Fibroblast of pulmonary artery (primary cell): ENCODE measurements around the gene DAG1.
A peak's percentile ranks its signal among the peaks of the same experiment; 100 is the strongest.
"Not testable (repeated sequence)": the region's sequence is repeated elsewhere in the genome, so short reads cannot be mapped to it uniquely, and the experiment has no call there.

Experiments
- DNase-seq: peaks from one replicate; pipeline ENCODE4 v3.0.0-alpha.2; 2010; ENCODE audit warnings: low read depth
- H3K4me3 ChIP-seq: replicated peaks from 2 replicates; pipeline ENCODE4 v1.5.1; 2011; ENCODE audit warnings: low read depth, mild to moderate bottlenecking, control low read depth, low read length, moderate library complexity
- TF ChIP-seq, protein P1 (sequence below): IDR thresholded peaks from 2 replicates; pipeline ENCODE4 v1.5.1; 2011; ENCODE audit warnings: mild to moderate bottlenecking, control low read depth, low read length, inconsistent platforms; ENCODE audit errors: missing control alignments

Gene DAG1

DNA sequence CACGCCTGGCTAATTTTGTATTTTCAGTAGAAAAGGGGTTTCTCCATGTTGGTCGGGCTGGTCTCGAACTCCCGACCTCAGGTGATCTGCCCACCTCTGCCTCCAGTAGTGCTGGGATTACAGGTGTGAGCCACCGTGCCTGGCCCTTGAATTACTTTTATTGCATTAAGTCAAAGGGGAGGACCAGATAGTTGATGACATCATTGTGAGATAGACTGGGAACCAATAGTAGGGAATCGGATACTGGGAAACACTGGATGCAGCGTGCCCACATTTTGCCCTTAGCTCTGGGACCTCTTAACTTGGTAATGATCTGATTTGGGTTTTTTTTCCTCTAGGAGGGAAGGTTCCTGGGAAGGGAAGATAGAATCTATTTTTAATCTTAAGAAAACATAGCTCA, 19.2 kb downstream of the DAG1 start:
- no peak for DNase-seq
- TF ChIP-seq, protein P1, sequence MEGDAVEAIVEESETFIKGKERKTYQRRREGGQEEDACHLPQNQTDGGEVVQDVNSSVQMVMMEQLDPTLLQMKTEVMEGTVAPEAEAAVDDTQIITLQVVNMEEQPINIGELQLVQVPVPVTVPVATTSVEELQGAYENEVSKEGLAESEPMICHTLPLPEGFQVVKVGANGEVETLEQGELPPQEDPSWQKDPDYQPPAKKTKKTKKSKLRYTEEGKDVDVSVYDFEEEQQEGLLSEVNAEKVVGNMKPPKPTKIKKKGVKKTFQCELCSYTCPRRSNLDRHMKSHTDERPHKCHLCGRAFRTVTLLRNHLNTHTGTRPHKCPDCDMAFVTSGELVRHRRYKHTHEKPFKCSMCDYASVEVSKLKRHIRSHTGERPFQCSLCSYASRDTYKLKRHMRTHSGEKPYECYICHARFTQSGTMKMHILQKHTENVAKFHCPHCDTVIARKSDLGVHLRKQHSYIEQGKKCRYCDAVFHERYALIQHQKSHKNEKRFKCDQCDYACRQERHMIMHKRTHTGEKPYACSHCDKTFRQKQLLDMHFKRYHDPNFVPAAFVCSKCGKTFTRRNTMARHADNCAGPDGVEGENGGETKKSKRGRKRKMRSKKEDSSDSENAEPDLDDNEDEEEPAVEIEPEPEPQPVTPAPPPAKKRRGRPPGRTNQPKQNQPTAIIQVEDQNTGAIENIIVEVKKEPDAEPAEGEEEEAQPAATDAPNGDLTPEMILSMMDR: no peak
- no peak overlapping the region for H3K4me3 ChIP-seq

DNA sequence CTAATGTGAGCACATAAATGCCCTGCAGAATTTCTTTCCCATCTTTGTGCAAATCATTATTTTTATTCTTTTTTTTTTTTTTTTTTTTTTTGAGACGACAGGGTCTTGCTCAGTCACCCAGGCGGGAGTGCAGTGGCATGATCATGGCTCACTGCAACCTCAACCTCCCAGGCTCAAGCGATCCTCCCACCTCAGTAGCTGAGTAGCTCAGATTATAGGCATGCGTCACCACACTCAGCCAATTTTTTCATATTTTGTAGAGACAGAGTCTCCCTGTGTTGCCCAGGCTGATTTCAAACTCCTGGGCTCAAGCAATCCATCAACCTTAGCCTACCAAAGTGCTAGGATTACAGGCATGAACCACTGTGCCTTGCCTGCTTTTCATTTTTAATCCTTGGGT, 22.9 kb downstream of the DAG1 start:
- no peak for DNase-seq
- TF ChIP-seq, protein P1: no peak
- no peak overlapping the region for H3K4me3 ChIP-seq

- TF ChIP-seq, protein P1: no peak
- no peak overlapping the region for H3K4me3 ChIP-seq
- DNase-seq: peak; percentile 6
Observed at GRCh38 chr3:49493901-49494300, 23.8 kb downstream of the DAG1 start.

DNA sequence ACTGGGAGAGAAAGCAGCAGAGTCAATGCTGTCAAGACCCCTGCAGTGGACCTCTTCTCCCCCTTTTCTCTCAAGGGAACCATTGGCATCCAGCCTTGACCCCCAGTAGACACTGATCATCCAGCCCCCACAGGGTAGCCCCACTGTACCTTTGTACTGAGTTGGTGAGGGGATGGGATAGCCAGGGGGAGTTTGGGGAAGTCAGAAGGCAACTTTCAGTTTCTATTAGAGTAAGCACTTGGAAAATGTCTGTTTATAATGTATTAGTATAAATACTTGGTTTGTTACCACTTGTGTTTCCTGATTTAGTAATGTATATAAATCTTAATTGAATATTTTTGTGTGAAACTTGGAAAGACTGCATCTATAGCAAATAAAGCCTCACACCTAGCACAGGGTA, 25.0 kb downstream of the DAG1 start:
- TF ChIP-seq, protein P1: no peak
- DNase-seq: no peak
- no peak overlapping the region for H3K4me3 ChIP-seq

GRCh38 chr3:49496845-49497244, 26.8 kb downstream of the DAG1 start:
- not testable (repeated sequence) for H3K4me3 ChIP-seq, DNase-seq

GRCh38 chr3:49497606-49498005, 27.5 kb downstream of the DAG1 start:
- H3K4me3 ChIP-seq: no peak overlapping the region
- TF ChIP-seq, protein P1: no peak
- no peak for DNase-seq

GRCh38 chr3:49498239-49498638, 28.2 kb downstream of the DAG1 start:
- TF ChIP-seq, protein P1: no peak
- DNase-seq: no peak
- H3K4me3 ChIP-seq: no peak overlapping the region

DNA sequence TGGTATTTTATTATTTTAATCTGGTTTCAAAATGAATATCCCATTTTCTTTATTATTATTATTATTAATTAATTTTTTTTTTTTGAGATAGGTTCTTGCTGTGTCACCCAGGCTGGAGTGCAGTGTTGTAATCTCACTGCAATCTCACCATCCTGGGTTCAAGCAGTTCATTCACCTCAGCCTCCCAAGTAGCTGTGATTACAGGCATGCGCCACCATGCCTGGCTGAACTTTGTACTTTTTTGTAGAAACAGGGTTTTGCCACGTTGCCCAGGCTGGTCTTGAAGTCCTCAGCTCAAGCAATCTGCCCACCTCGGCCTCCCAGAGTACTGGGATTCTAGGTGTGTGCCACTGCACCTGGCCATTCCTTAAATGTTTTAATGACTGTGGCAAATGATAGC, 28.6 kb downstream of the DAG1 start:
- no peak overlapping the region for H3K4me3 ChIP-seq
- no peak for DNase-seq
- TF ChIP-seq, protein P1: no peak
